ENCODE data around the gene PRR14L. TPM values are rescaled to one million over a fixed set of nuclear protein-coding genes. Genes with fewer than 3 reads are reported as not detected.
"Not testable (repeated sequence)": the region's sequence is repeated elsewhere in the genome, so short reads cannot be mapped to it uniquely, and the experiment has no call there.

Gene PRR14L
- polyA plus RNA-seq, 3 donors = 13.2 to 41.4 (median 14.6) TPM

- H2AFZ ChIP-seq (ENCODE audit: insufficient read depth, low read depth, low read length, poor library complexity, severe bottlenecking) = no peak overlapping the region
- peaks cover 99% of the 10 kb centered on the region for H3K79me2 ChIP-seq (ENCODE audit: insufficient read depth, low read length)
- TF ChIP-seq CTCF (IDR thresholded peaks at IDR 0.05) = no peak
- Mint-ChIP-seq H3K27ac (peak overlapping the region; percentile 85 to 94 (median 89)), H3K4me3 (no peak overlapping the region), H3K27me3 (ENCODE audit: low read depth in 3 of 3) (peaks cover 0 to 3% (median 0%) of the 10 kb centered on the region in 3 donors), H3K9me3 (peaks cover 0 to 2% (median 0%) of the 10 kb centered on the region in 7 donors), H3K4me1 (peaks cover 48% of the 10 kb centered on the region), H3K36me3 (peaks cover 21 to 46% of the 10 kb centered on the region in 2 donors)
- peak overlapping the region; percentile 13 to 69 for H3K27ac ChIP-seq (ENCODE audit: low read depth in 1 of 2, low read length in 2 of 2)
- peaks cover 23 to 45% of the 10 kb centered on the region in 2 donors for H3K36me3 ChIP-seq (replicated peaks in 1 of 2; ENCODE audit: control insufficient read depth in 1 of 2, insufficient read depth in 2 of 2, low read length in 2 of 2)
- H3K9ac ChIP-seq (ENCODE audit: insufficient read depth, low read length, poor library complexity, severe bottlenecking) = no peak overlapping the region
- no CpG with 5 or more reads among the region's 3 CpGs for WGBS (ENCODE audit: insufficient coverage)
- peaks cover 32 to 33% of the 10 kb centered on the region in 2 donors for H3K4me1 ChIP-seq (ENCODE audit: control insufficient read depth in 1 of 2, insufficient read depth in 2 of 2, low read length in 2 of 2)
- H3K4me3 ChIP-seq (replicated peaks in 1 of 3; ENCODE audit: low read depth in 2 of 3, low read length in 3 of 3) = no peak overlapping the region
- no peaks in the 10 kb centered on the region for H3K27me3 ChIP-seq (ENCODE audit: control insufficient read depth in 2 of 2, insufficient read depth in 2 of 2, low read length in 2 of 2)
- H3K9me3 ChIP-seq (replicated peaks in 1 of 2; ENCODE audit: control insufficient read depth in 1 of 2, insufficient read depth in 1 of 2, low read length in 2 of 2) = no peaks in the 10 kb centered on the region
- intact Hi-C loops (cut with micrococcal nuclease) = no loop called here
- peak; percentile 10 to 47 (median 31) for DNase-seq
- H3K4me2 ChIP-seq (replicated peaks; ENCODE audit: extremely low read depth, low read length, poor library complexity, severe bottlenecking) = peak overlapping the region; percentile 36
- peaks cover 84% of the 10 kb centered on the region for H4K20me1 ChIP-seq (ENCODE audit: insufficient read depth, low read length)
These were observed 7.8 kb downstream of the PRR14L start for GRCh38 chr22:31742115-31742514.

DNA sequence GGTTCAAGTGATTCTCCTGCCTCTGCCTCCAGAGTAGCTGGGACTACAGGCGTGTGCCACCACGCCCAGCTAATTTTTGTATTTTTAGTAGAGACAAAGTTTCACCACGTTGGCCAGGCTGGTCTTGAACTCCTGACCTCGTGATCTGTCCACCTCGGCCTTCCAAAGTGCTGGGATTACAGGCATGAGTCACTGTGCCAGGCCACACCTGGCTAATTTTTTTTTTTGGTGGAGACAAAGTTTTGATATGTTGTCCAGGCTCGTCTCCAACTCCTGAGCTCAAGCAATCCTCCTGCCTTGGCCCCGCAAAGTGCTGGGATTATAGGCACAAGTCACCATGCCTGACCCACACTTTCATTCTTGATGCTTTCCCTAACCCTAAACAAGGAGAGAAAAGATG lies 9.6 kb downstream of the PRR14L start:
- H3K27me3 Mint-ChIP-seq (ENCODE audit: low read depth in 3 of 3); H3K27me3 ChIP-seq (ENCODE audit: control insufficient read depth in 2 of 2, insufficient read depth in 2 of 2, low read length in 2 of 2); H3K4me3 ChIP-seq (replicated peaks in 1 of 3; ENCODE audit: low read depth in 2 of 3, low read length in 3 of 3); DNase-seq; intact Hi-C loops (cut with micrococcal nuclease); H3K4me3 Mint-ChIP-seq; H3K9me3 ChIP-seq (replicated peaks in 1 of 2; ENCODE audit: control insufficient read depth in 1 of 2, insufficient read depth in 1 of 2, low read length in 2 of 2); H3K9ac ChIP-seq (ENCODE audit: insufficient read depth, low read length, poor library complexity, severe bottlenecking); H3K4me2 ChIP-seq (replicated peaks; ENCODE audit: extremely low read depth, low read length, poor library complexity, severe bottlenecking); H3K9me3 Mint-ChIP-seq; H2AFZ ChIP-seq (ENCODE audit: insufficient read depth, low read depth, low read length, poor library complexity, severe bottlenecking): not testable (repeated sequence)
- Histone ChIP-seq H3K36me3 (replicated peaks in 1 of 2; ENCODE audit: control insufficient read depth in 1 of 2, insufficient read depth in 2 of 2, low read length in 2 of 2) (peaks cover 28 to 47% of the 10 kb centered on the region in 2 donors), H3K4me1 (ENCODE audit: control insufficient read depth in 1 of 2, insufficient read depth in 2 of 2, low read length in 2 of 2) (peaks cover 25% of the 10 kb centered on the region in 2 donors), H3K79me2 (ENCODE audit: insufficient read depth, low read length) (peaks cover 96% of the 10 kb centered on the region), H3K27ac (ENCODE audit: low read depth in 1 of 2, low read length in 2 of 2) (peak overlapping the region in 1 of 2 donors; percentile 20), H4K20me1 (ENCODE audit: insufficient read depth, low read length) (peaks cover 94% of the 10 kb centered on the region)
- Mint-ChIP-seq H3K27ac (peak overlapping the region; percentile 55 to 93 (median 85)), H3K4me1 (peaks cover 39% of the 10 kb centered on the region), H3K36me3 (peaks cover 21 to 54% of the 10 kb centered on the region in 2 donors)
- WGBS (ENCODE audit: insufficient coverage) = 95% methylated on average over 4 of the region's 7 CpGs

Measured in CD14-positive monocyte (primary cell).